HUES6 (cell line): ENCODE measurements around the gene TRIOBP.
A peak's percentile ranks its signal among the peaks of the same experiment; 100 is the strongest.
"Not testable (repeated sequence)": the region's sequence is repeated elsewhere in the genome, so short reads cannot be mapped to it uniquely, and the experiment has no call there.

Experiments used
- H3K27ac ChIP-seq: 2 replicates; pipeline ENCODE4 v1.7.0; 2013; ENCODE audit warnings: low read depth, mild to moderate bottlenecking, low read length, inconsistent platforms
- H3K27me3 ChIP-seq: 2 replicates; pipeline ENCODE4 v1.6.1; 2013; ENCODE audit warnings: low read length; ENCODE audit not compliant: control insufficient read depth, insufficient read depth
- H3K36me3 ChIP-seq: 2 replicates; pipeline ENCODE4 v1.6.1; 2013; ENCODE audit warnings: low read length; ENCODE audit not compliant: control insufficient read depth, insufficient read depth
- H3K4me1 ChIP-seq: 2 replicates; pipeline ENCODE4 v1.6.1; 2013; ENCODE audit warnings: low read length; ENCODE audit not compliant: control insufficient read depth, insufficient read depth
- H3K4me3 ChIP-seq: 2 replicates; pipeline ENCODE4 v1.5.1; 2013; ENCODE audit warnings: low read depth, low read length
- H3K9ac ChIP-seq: one replicate; pipeline ENCODE4 v1.6.1; 2013; ENCODE audit warnings: mild to moderate bottlenecking, low read length
- H3K9me3 ChIP-seq: 2 replicates; pipeline ENCODE4 v1.6.1; 2013; ENCODE audit warnings: low read depth, low read length; ENCODE audit not compliant: control insufficient read depth, insufficient read depth

TRIOBP gene

DNA sequence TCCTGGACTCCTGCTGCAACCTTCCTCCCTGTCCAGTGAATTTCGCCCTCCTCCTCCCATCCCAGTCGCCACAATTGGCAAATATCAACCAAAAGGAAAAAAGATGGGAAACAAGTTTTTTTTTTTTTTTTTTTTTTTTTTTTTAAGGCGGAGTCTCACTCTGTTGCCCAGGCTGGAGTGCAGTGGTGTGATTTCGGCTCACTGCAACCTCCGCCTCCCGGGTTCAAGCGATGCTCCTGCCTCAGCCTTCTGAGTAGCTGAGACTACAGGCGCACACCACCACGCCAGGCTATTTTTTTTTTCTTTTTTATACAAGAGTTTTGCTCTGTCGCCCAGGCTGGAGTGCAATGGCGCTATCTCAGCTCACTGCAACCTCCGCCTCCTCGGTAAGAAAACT, 590 bp upstream of the TRIOBP start:
- H3K9ac ChIP-seq, H3K9me3 ChIP-seq, H3K27ac ChIP-seq, H3K4me1 ChIP-seq, H3K27me3 ChIP-seq: not testable (repeated sequence)
- peaks cover 38% of the 10 kb centered on the region for H3K36me3 ChIP-seq
- 0 out of 2 replicates have a peak overlapping the region, but pooled peaks have one; percentile 23 for H3K4me3 ChIP-seq

DNA sequence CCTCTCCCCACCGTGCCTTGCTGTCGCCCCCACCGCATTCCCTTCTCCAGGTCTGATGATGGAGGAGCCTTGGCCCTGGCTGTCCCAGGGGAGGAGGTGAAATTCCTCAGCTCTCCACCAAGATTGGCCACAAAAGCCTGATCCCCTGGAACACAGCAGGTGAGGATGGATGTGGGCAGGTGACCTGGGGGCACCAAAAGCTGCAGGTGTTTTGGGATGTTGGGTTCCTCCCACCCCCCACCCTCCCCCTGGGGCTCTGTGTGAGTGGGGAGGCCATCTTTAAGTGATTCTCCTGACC, 639 bp downstream of the TRIOBP start:
- H3K27me3 ChIP-seq = no peaks in the 10 kb centered on the region
- H3K9ac ChIP-seq = peak overlapping the region; percentile 71
- H3K27ac ChIP-seq = no peak overlapping the region; the same call in 1 of the 2 replicates
- peaks cover 31% of the 10 kb centered on the region for H3K36me3 ChIP-seq
- H3K4me3 ChIP-seq = peak overlapping the region; percentile 75
- H3K9me3 ChIP-seq = no peaks in the 10 kb centered on the region
- H3K4me1 ChIP-seq = no peaks in the 10 kb centered on the region

DNA sequence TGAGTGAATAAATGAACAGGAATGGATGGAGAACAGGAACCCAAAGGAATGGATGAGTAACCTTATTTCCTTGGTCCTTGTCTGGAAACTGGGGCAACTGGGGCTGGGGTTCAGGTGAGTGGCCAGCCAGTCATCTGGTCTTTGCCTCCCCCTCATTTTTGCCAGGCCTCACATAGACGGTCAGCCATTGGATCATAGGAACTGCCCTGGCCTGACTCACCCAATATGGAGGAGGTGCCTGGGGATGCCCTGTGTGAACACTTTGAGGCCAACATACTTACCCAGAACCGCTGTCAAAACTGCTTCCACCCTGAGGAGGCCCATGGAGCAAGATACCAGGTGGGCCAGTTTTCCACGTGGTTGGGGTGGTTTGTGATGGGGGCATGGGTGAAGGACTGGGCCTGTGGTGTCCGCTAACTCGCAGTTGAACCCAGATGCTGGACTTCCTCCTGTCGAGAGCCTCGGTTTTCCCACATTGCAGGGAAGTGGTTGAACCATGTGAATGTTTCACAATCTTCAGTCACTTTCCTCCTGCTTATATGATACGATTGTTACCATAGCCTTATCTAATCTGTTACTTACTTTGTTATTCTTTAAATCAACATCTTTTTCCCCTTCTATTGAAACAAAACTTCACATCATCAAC, 4.4 kb downstream of the TRIOBP start:
- Histone ChIP-seq H3K27me3 (no peaks in the 10 kb centered on the region), H3K4me1 (no peaks in the 10 kb centered on the region), H3K36me3 (peaks cover 55% of the 10 kb centered on the region), H3K27ac (no peak overlapping the region), H3K9ac (no peak overlapping the region), H3K9me3 (no peaks in the 10 kb centered on the region), H3K4me3 (no peak overlapping the region)

DNA sequence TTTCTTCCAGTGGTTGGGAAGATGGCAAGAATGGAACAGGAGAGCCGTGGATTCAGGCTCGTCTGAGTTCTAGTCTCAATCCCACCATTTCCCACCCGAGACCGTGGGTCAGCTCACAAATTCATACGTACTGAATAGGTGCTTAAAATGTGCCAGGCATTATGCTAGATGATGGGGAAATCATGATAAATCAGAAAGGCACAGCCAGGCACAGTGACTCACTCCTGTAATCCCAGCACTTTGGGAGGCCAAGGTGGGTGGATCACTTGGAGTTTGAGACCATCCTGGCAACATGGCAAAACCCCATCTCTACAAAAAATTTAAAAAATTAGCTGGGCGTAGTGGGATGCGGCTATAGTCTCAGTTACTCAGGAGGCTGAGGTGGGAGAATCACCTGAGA, 7.1 kb downstream of the TRIOBP start:
- Histone ChIP-seq H3K36me3 (peaks cover 66% of the 10 kb centered on the region), H3K27me3 (no peaks in the 10 kb centered on the region), H3K9ac (no peak overlapping the region), H3K4me1 (no peaks in the 10 kb centered on the region), H3K27ac (no peak overlapping the region), H3K9me3 (no peaks in the 10 kb centered on the region), H3K4me3 (no peak overlapping the region)

DNA sequence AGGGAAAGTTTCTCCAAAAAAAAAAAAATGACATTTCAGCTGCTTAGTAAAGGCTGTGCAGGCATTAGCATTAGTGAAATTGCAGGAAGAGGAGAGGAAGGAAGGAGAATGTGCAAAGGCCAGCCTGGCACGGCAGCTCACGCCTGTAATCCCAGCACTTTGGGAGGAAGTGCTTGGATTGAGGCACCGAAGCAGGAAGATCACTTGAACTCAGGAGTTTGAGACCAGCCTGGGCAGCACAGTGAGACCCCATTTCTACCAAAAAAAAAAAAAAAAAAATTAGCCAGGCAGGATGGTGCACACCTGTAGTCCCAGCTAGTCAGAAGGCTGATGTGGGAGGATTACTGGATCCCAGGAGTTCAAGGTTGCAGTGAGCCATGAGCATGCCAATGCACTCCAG, 7.8 kb downstream of the TRIOBP start:
- Histone ChIP-seq H3K9me3 (no peaks in the 10 kb centered on the region), H3K36me3 (peaks cover 64% of the 10 kb centered on the region), H3K27me3 (no peaks in the 10 kb centered on the region), H3K9ac (no peak overlapping the region), H3K4me3 (no peak overlapping the region), H3K4me1 (no peaks in the 10 kb centered on the region), H3K27ac (no peak overlapping the region)

DNA sequence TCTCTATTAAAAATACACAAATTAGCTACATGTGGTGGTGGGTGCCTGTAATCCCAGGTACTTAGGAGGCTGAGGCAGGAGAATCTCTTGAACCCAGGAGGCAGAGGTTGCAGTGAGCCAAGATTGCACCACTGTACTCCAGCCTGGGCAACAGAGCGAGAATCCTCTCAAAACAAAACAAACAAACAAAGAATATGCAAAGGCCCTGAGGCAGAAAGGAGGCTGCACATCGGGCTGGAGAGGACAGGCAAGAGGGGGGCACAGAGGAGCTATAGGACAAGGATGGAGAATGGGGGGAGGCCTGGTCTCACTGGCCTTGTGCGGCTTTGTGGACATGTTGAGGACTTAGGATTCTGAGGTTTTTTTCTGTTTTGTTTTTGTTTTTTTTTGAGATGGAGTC, 8.4 kb downstream of the TRIOBP start:
- no peaks in the 10 kb centered on the region for H3K9me3 ChIP-seq
- peaks cover 69% of the 10 kb centered on the region for H3K36me3 ChIP-seq
- no peaks in the 10 kb centered on the region for H3K4me1 ChIP-seq
- no peak overlapping the region for H3K27ac ChIP-seq
- no peak overlapping the region for H3K9ac ChIP-seq
- H3K4me3 ChIP-seq = no peak overlapping the region
- no peaks in the 10 kb centered on the region for H3K27me3 ChIP-seq

DNA sequence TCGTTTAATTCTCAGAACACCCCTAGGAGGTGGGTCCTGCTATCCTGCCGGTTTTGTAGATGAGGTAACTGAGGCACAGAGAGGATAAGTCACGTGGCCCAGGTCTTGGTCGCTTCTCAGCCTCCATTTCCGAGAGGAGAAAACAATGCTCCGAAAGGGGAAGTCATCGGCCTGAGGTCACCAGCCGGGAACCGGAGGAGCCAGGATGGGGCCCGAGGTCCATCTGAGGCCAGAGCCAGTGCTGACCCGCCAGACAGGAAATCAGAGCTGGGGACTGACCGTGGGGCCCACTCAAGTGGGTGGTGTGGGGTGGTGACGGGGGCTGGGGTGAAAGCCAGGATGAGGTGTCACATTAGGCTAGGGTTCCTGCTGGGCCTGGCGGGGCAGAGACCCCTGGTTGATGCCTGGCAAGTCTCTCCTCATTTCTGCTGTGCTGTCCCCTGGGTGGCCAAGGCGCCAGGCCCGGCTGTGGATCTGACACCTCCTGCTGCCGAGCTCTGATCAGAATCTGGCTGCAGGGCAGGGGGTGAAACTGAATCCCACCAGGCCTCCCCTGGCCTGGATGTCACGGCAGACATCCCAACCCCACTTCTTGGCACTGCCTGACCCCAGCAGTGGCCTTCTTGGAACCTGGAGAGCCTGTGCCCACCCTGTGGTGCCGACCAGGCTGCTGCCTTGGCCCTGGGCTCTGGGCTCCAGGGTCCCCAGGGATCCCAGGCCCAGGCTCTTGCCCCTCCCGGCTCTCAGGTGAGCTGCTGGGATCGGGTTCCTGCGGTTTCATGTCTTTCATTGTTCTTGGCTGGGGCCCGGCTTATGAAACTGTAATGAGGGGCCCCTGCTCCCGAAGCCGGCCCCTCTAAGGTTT, 12.0 kb downstream of the TRIOBP start:
- Histone ChIP-seq H3K9ac (no peak overlapping the region), H3K4me1 (no peaks in the 10 kb centered on the region), H3K9me3 (no peaks in the 10 kb centered on the region), H3K27ac (no peak overlapping the region), H3K4me3 (no peak overlapping the region), H3K27me3 (no peaks in the 10 kb centered on the region), H3K36me3 (peaks cover 70% of the 10 kb centered on the region)

DNA sequence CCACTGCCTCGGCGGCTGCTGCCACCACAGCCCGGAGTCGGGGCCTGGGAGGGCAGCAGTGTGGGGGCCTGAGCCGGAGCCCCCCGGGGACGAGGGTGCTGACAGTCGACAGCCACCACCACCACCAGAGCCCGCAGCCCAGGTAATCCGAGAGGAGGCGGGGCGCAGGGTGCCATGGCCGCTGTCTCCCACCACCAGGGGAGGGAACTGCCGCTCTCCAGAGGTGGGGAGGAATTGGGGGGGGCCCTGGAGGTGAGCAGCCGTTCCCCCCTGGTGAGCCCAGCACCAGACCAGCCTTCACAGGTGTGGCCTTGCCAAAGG, 12.6 kb downstream of the TRIOBP start:
- Histone ChIP-seq H3K27me3 (no peaks in the 10 kb centered on the region), H3K4me1 (no peaks in the 10 kb centered on the region), H3K36me3 (peaks cover 69% of the 10 kb centered on the region), H3K9me3 (no peaks in the 10 kb centered on the region), H3K27ac (no peak overlapping the region), H3K4me3 (no peak overlapping the region), H3K9ac (no peak overlapping the region)

DNA sequence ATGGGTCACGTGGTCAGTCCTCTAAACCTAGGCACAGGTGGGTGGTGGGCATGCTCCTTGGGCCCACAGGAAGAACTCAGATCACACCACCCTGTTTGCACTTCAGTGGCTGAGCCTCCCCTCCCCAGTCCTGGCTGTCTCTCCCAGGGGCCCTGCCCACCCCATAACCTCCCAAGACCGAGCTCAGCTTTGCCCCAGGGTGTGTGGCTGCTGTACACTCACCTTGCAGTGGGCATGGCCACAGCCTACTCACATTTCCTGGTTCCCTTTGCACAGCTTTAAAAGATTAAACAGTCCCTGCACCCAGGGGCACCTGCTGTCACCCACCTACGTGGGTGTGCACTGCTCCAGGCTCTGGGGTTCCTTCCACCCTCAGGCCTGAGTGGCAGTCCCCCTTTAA, 13.8 kb downstream of the TRIOBP start:
- no peak overlapping the region for H3K27ac ChIP-seq
- peaks cover 60% of the 10 kb centered on the region for H3K36me3 ChIP-seq
- H3K9ac ChIP-seq = no peak overlapping the region

DNA sequence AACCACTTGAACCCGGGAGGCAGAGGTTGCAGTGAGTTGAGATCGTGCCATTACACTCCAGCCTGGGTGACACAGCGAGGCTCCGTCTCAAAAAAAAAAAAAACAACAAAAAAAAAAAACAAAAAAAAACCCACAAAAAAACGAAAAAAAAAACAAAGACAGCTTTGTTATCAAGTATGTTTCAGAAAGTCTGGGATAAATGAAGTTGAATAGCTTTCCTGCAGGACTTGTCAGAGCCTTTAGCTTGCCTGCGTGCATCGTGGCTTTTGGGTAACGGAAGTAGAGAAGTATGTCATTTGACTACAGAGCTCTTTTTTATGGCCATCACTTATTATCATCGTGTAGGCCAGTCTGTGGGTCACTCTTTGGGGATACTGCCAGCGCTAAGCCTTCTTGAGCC, 14.6 kb downstream of the TRIOBP start:
- peaks cover 55% of the 10 kb centered on the region for H3K36me3 ChIP-seq
- no peaks in the 10 kb centered on the region for H3K27me3 ChIP-seq
- no peaks in the 10 kb centered on the region for H3K4me1 ChIP-seq
- H3K4me3 ChIP-seq = no peak overlapping the region
- H3K9ac ChIP-seq = no peak overlapping the region
- H3K27ac ChIP-seq = no peak overlapping the region
- no peaks in the 10 kb centered on the region for H3K9me3 ChIP-seq

More for the DNA sequence above, 13.8 kb downstream of the TRIOBP start:
- Histone ChIP-seq H3K27me3 (no peaks in the 10 kb centered on the region), H3K4me3 (no peak overlapping the region), H3K9me3 (no peaks in the 10 kb centered on the region), H3K4me1 (no peaks in the 10 kb centered on the region)

DNA sequence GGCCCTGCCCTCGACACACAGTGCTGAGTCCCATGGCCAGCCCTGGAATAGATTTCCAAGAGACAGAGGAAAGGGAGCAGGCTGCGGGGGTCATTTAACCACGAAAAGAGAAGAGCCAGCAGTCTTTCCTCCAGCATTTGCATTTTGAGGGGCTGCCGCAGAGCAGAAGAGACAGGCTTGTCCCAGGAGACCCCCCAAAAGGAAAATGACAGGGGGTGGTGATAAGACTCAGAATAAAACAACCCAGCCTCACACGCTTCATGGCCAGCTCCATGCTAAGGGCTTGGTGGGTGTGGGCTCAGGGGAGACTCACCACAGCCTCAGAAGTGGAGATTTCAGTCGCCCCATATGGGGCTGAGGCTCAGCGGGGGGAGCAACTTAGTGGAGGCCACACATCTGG, 16.9 kb downstream of the TRIOBP start:
- H3K27me3 ChIP-seq = no peaks in the 10 kb centered on the region
- H3K36me3 ChIP-seq = peaks cover 52% of the 10 kb centered on the region
- H3K4me3 ChIP-seq = no peak overlapping the region
- H3K9me3 ChIP-seq = no peaks in the 10 kb centered on the region
- H3K4me1 ChIP-seq = no peaks in the 10 kb centered on the region
- no peak overlapping the region for H3K27ac ChIP-seq
- H3K9ac ChIP-seq = no peak overlapping the region
